Ovary (tissue), 3 donors: ENCODE measurements around the gene LINC00305.

ENCODE experiments used
- EP300 ChIP-seq: sonication (generic); formaldehyde crosslinking; IDR thresholded peaks from one replicate; pipeline ENCODE4 v1.6.1; 2017; ENCODE audit warnings: antibody characterized with exemption
- TF ChIP-seq, protein P1 (sequence below), 3 donors: fragments of 450-650 bp in 2 of 3; fragments of 200-600 bp in 1 of 3; IDR thresholded peaks; one replicate each; pipeline versions ENCODE4 v1.5.1 to v1.8.0; 2016 to 2022; ENCODE audit warnings: antibody characterized with exemption in 3 of 3, mild to moderate bottlenecking in 1 of 3
- donor health status: DM: no; HTN: no; CAD: no.

DNA sequence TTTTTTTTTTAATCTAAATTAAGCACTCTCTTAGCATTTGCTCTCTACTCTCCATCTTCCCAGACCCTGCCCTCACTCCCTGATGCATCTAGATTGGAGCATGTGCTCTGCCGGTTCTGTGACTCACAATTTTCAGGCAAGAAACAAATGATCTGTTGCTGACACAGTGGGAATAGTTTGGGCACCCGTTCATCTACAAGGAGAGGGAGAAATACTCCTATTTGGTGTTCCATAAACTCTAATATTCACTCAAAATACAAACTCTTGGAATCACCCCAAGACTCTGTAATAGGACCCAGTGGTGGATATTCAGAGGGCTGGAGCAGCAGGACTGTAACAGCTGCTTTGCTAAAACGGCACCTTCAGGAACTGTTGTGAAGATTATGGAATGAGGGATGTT is 37.1 kb upstream of the LINC00305 start:
- TF ChIP-seq, protein P1, sequence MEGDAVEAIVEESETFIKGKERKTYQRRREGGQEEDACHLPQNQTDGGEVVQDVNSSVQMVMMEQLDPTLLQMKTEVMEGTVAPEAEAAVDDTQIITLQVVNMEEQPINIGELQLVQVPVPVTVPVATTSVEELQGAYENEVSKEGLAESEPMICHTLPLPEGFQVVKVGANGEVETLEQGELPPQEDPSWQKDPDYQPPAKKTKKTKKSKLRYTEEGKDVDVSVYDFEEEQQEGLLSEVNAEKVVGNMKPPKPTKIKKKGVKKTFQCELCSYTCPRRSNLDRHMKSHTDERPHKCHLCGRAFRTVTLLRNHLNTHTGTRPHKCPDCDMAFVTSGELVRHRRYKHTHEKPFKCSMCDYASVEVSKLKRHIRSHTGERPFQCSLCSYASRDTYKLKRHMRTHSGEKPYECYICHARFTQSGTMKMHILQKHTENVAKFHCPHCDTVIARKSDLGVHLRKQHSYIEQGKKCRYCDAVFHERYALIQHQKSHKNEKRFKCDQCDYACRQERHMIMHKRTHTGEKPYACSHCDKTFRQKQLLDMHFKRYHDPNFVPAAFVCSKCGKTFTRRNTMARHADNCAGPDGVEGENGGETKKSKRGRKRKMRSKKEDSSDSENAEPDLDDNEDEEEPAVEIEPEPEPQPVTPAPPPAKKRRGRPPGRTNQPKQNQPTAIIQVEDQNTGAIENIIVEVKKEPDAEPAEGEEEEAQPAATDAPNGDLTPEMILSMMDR (IDR thresholded peaks at IDR 0.05), result no peak
- TF ChIP-seq EP300, result no peak
